Inflammatory macrophage treated with lipopolysaccharide for 4 hours (primary cell): ENCODE measurements around the gene SUPT20H.

Experiments used
- DNase-seq: peaks from one replicate; pipeline ENCODE4 v3.0.0-alpha.2; 2020

Gene SUPT20H

DNA sequence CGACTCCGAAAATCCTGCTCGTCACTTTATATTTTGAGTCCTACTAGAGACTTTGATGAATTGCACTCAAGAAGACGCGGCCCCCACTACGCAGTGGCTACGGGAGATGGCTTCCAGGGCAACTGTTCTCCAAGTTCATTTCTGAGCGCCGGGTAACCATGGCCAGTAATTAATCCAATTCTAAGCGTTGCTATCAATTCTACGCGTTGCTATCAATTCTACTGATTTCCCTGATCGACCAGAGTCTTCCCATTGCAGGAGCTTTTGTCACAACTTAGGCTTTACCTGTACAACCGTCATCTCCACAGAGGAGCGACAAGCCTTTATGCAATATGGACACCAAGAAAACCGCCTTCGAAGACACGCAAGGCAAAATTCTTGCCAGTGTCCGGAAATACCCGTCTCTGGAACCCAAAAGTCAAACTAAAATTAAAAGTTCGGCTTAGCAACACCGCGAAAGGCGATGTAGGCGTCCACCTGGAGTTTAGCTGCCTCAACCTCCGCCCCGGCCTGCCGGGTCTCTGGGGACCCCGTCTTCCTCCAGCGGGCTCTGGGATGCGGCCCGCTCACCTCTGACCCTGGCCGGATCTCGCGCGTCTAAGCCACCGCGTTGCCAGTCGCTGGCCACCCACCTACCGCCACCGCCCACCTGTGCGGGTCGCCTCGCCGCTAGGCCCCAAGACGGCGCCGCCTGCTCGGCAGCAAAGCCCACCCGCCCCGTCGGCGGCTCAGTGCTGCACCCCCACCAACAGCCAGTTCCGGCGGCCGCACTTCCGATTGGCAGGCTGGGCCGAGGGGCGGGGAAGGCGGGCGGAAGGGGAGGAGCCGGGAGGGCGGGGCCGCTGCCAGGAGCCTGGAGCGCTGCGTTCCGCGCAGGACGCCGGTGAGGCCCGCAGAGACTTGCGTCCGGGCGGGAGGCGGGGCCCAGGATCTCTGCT is at the start of gene SUPT20H:
Gene SUPT20H (minus strand): TSS at position 779 of the 938 bp plus-strand sequence. CDS start 8,198 bp downstream, outside the sequence.
- DNase-seq, result peak; percentile 91

- DNase-seq, result no peak
These were observed 49.7 kb upstream of the SUPT20H start for GRCh38 chr13:37109051-37109678.

- no peak for DNase-seq
These were observed 48.4 kb upstream of the SUPT20H start for GRCh38 chr13:37107868-37108267.

- DNase-seq, result no peak
These were observed 48.0 kb upstream of the SUPT20H start for GRCh38 chr13:37107456-37107855.

DNA sequence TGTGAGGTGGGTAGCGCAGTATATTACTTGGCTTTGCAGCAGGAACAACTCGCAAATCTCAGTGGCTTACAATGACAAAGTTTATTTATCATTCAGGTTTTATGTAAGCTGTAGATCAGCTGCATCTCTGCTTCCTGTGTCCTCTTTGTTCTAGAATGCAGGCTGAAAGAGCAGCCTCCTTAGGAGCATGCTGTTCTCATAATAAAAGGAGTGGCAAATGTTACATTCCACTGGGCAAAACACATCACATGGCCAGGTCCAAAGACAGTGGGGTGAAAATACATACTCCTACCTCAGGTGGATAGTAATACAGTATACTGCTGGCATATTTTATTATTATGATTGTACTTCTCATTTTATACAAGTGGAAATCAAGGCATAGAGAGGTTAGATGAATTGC is 47.2 kb upstream of the SUPT20H start:
- no peak for DNase-seq

- DNase-seq, result no peak
These were observed 45.8 kb upstream of the SUPT20H start, which contains the start of gene CSNK1A1L for GRCh38 chr13:37105251-37105714. TSS of gene CSNK1A1L (minus strand) at chr13:37105664. CDS start at chr13:37105256, 408 bp downstream.

- no peak for DNase-seq
These were observed 43.4 kb upstream of the SUPT20H start for GRCh38 chr13:37102896-37103295.

DNA sequence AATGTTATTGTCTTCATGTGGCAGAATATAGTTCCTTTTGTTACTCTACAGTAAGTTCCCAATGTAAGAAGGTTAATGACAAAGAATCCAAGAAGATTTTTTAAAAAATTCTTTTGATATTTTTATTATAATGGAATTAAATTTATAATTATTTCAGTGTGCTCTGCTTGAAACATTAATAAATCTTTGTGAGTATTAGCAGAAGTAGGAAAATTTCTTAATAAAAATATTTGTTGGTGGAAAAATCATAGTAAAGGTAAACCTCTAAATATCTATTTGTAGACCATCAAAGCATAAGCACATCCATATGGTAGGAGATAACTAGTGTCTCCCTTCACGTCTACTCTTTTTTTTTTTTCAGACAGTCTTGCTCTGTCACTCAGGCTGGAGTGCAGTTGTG is 41.7 kb upstream of the SUPT20H start:
- no peak for DNase-seq

DNA sequence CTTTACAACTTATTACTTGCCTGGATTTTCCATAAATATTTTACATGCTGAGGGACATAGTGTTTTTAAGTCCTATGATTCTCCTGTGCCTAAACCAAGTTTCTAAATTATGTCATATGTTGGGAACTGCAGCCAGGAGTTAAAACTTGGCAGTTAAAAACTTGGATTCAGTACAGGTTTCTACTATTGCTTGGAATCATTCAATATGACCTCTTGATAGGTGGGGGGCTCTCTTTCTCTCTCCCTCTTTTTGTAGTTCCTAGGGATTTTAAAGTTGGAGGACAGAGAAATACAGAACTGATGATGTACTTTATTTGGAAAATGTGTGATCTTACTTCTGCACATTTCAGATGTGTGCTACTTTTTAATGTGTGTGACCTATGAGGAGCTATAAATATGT is 41.2 kb upstream of the SUPT20H start:
- DNase-seq, result no peak

DNA sequence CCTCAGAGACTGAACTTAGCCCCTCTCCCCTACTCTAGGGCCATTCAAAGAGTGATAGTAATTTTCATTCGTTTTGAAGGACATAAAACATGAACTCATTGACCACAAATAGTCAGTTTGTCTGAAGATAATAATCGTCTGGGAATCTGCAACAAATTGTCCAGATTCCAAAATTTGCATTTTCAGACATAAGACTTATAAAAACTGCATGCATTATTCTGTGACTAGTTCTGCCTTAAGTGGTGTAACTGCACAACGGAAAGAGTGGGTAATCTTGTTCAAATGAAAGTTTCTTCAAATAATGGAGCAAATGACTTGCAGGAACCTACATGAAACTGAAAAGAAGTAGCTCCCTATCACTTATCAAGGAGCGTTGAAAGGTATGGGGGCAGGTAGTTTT is 37.6 kb upstream of the SUPT20H start:
- DNase-seq, result no peak

DNA sequence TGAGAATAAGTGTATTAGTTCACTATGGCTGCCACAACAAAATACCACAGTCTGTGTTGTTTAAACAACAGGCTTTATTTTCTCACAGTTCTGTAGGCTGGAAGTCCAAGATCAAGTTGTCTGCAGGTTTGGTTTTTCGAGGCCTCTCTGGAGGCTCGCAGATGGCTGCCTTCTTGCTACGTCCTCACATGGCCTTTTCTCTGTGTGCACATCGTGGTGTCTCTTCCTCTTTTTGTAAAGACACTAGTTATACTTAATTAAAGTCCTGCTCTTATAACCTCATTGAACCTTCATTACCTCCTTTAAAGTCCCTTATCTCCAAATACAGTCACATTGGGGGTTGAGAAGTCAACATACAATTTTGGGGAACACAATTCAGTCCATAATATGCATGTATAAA is 35.4 kb upstream of the SUPT20H start:
- no peak for DNase-seq

DNA sequence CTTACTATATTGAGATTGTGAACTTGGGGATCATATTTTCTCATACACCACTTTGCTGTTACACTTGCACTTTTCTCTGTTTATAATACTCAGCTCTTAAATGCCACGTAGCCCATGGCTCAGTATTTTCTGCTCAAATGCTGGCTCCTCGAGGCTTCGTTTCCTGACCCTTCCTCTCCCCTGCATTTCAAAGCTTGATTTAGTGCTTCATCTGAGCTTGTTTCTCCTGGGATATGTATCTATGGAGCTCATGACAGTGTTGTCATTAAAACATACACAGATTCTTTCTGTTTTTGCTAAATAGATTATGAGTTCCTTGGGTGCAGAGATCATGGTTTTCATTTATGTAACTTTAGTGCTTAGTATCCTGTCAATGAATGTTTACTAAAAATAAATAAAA is 34.6 kb upstream of the SUPT20H start:
- DNase-seq, result no peak

DNA sequence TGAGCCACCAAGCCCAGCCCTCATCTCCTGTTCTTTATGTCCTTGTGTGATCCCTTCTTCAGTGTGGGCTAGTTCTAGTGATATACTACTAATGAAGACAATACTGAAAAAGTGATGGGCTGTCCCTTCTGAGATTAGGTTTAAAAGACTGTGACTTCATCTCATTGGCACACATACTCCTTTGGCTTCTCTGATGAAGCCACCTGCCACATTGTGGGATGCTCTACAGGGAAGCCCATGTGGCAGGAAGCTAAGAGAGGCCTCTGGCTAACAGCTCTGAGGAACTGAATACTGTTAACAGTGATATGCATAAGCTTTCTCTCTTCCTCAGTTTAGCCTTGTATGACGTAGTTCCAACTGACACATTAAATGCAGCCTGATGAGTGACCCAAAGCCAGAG is 32.3 kb upstream of the SUPT20H start:
- no peak for DNase-seq

GRCh38 chr13:37090912-37091311 is 31.4 kb upstream of the SUPT20H start:
- DNase-seq, result no peak

- no peak for DNase-seq
These were observed 30.0 kb upstream of the SUPT20H start for GRCh38 chr13:37089495-37089894.

DNA sequence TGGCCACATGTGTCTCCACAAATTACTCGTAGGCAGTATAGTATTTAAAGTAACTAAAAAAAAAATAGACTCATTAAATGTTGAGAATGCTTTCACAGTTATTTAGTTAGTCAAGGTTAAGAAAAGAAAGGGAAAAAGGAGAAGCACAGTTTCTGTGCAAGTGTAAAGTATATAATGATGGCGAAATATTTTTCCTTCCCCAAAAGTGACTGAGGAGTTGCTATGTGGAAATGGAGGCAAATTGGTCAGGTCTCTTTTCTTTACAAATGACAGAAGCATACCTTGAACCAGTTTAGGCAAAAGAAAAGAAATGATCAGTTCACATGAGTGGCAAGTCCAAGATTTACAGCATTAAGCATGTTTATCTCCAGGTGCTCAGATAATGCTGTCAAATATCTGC is 28.0 kb upstream of the SUPT20H start:
- DNase-seq, result peak; percentile 57

- no peak for DNase-seq
These were observed 26.1 kb upstream of the SUPT20H start for GRCh38 chr13:37085606-37086005.

- DNase-seq, result no peak
These were observed 17.3 kb upstream of the SUPT20H start for GRCh38 chr13:37076818-37077217.

- DNase-seq, result no peak
These were observed 15.7 kb upstream of the SUPT20H start for GRCh38 chr13:37075164-37075563.

DNA sequence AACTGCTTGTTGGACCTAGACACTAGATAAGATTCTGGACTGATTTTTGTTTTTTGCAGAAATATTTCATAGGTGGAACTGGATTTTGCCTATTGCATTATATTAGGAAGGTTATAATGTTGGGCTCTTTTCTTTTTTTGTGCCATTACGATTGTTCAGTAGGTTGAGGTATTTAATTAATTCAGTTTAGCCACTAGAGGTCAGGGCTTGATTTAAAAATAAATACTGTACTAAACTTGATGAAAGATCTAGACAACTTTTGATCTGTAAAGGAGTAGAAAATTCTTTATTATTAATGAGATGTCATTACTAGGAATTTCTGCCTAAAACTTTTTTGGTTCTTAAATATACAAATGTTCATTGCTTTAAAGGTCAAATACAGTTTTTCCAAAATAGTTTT is 15.2 kb upstream of the SUPT20H start:
- peak; percentile 33 for DNase-seq

- DNase-seq, result no peak
These were observed 12.5 kb upstream of the SUPT20H start for GRCh38 chr13:37072024-37072423.

DNA sequence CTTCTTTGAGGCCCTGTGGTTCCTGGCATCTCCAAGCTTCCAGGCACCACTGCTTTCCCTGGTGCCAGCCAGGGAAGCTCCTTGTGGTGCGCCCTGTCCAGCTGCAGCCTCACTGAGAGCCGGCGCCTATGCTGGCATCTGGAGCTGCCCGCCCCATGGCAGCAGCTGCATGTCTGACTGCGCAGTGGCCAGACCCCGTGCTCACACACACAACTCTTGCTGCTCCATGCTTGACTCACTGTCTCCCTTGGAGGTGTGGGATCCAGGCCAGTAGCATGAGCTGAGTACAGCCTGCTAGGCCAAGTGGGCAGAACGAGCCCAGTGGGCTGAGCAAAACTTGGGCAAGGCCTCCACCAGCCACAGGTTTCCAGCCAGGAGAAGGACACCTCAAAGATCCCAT is 11.5 kb upstream of the SUPT20H start:
- no peak for DNase-seq

- DNase-seq, result no peak
These were observed 10.7 kb upstream of the SUPT20H start for GRCh38 chr13:37070145-37070695.

DNA sequence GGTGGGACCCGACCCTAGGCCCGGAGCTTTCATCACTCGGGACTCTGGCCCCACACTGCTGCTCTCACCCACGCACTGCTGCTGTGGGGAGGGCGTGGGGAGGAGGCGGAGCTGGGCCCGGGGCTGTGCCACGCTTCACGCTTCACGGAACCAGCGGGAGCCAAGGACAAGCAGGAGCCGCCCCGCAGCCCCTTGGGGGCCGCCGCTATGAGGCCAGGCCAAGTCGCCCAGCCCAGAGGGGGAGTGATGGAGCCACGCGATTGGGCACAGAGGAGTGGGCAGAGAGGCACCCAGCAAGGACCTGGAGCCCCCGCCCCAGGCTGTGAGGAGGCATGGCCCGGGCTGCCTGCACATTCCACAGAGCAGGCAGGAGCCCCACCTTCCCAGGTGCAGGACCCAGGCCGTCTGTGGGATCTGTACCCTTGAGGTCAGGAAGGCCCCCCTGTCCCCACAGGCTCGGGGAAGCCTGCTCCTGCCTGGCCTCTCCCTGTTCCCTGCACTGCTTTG is 10.2 kb upstream of the SUPT20H start:
- no peak for DNase-seq
